Stimulated activated CD4-positive, alpha-beta T cell treated with anti-CD3 and anti-CD28 coated beads, Interleukin-1b, Interleukin-23, amount 100 ng/mL, for 48 hours (primary cell): Measurements from ENCODE around the gene EGLN3.
"Not testable (repeated sequence)": the region's sequence is repeated elsewhere in the genome, so short reads cannot be mapped to it uniquely, and the experiment has no call there.

Experiments
- DNase-seq: peaks from one replicate; pipeline ENCODE4 v3.0.0-alpha.2; 2020

EGLN3 gene

DNA sequence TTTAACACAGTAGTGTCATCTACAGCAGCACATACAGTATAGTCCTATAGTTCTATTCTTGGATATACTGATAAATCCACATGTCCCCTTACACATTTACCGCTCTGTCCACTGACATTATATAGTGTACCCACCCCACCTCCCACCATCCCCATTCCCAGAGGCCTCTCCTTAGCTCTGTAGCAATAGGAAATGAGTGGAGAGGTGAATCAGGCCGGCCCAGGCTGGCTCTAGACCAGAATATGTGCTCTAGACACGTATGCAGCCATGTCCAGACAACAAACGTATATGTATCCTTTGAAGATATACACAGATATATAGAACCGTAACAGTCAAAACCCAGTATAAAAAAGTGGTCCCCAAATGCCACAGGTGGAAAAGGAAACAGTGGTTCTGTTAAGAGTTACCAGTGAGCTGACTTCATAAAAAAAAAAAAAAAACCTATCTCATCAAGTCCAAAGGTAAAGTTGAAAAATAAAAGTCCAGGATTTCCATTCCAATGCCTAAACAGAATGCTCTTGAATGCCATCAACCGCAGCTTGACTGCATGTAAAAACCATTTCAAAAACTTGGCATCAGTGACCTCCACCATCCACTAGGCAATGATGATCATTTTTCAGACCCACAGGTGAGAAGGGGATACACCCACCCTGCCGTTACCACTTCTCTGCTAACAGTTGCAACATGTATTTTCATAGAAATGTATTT is 16.7 kb downstream of the EGLN3 start:
- DNase-seq: no peak

DNA sequence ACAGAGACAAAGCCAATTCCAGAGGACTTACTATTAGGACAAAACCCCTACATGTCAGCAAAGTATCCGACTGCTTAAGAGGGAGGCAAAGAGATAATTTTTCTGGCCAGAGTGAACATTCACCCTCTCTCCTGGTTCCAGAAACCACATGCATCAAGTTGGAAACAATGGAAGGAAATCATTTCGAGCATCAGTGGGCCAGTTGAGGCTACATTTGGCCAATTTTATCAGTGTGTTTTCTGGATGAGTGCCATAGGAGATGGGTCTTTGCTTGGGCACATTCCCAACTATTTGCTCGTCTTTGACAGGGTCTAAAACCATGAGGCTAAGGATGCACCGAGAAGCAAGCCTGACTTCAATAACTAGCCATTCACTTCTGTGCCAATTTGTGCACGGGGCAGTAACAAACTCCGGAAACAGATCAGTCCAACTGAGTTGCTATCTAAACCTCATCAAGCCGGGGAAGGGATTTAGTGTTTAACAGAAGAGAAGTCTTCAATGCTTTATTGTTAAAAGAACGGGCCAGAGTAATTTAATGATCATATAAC is 17.4 kb downstream of the EGLN3 start:
- no peak for DNase-seq

- no peak for DNase-seq
Measured at GRCh38 chr14:33932576-33933345, 18.1 kb downstream of the EGLN3 start.

- DNase-seq: no peak
Measured at GRCh38 chr14:33932033-33932432, 18.8 kb downstream of the EGLN3 start.

DNA sequence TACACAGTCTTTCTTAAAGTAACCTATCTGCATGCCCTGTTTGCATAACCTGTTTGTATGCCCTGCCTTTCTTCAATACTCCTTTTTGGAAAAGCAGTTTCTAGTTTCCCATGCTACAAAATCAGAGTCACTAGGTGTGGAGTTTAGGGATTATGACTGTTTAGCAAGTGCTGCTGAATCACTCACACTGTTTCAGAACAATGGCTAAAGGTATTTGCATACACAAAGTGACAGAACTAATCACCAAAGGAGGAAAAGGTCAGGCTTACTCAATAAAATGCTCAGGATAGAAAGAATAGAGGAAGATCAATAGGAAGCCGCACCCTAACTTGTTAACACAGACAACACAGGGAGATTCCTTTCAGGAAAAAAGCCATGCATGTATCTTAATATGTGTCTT is 19.4 kb downstream of the EGLN3 start:
- no peak for DNase-seq

- no peak for DNase-seq
Measured at GRCh38 chr14:33930439-33930838, 20.4 kb downstream of the EGLN3 start.

DNA sequence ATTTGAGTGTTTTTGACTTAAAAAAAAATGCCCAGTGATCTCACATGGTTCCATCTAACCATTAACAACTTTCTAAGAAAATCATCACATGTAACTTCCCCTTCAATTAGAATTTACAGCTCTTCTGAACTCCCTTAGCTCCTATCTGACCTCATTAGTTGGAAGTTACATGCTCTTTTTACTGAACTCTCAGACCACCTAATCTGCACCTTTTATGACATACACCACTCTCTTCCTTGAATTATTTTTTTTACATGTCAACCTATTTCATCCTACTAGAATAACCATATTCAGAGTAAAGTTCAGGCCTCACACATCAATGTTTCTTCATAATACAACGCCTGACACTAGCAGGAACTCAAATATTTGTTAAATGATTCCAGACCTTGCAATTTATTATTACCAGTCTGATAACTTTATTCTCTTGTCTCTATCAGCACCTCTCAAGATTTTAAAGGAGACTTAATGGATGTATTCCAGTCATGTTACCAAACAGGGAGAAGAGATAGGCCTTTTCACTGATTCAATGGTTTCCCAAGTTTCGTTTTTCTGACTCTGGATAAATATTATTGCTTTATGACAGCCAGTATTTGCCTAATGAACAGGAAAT is 21.0 kb downstream of the EGLN3 start:
- DNase-seq: no peak

GRCh38 chr14:33928895-33929294 is 22.0 kb downstream of the EGLN3 start:
- no peak for DNase-seq

DNA sequence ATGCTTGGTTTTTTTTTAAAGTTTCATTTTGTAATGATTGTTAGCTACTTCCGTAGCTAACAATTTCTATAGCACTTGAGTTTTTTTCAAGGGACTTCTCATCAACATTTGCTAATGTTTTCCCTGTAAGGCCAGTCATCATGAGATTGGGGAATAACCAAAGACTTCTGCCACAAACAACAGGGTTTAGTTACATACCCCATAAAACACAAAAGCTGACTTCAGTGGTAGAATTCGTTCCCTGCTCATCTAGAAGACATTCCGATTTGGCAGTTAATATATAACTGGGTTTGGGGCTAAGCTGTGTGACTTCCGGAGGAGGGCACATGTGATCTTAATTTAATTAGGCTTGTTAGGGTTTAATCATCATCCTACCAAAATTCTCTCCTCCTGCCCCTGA is 22.9 kb downstream of the EGLN3 start:
- DNase-seq: no peak

GRCh38 chr14:33926967-33927366 is 23.9 kb downstream of the EGLN3 start:
- not testable (repeated sequence) for DNase-seq

DNA sequence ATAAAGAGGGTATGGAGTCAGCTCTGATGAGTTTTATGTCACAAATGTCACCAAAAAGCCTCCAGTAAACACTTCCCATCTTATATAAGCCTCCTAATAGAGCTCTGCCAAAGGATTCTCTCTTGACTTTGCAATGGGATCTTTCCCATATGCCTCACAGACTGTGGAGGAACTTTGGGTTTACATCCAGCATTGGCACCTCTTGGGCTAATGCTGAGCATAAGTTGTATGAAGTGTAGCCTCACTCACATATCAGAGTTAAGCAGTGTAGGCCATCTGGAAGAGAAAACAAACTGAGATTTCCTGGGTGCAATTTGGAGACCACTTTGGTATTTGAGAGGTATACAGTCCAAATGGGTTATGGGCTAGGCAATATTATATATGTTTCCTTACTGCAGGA is 24.9 kb downstream of the EGLN3 start:
- no peak for DNase-seq

GRCh38 chr14:33925235-33925634 is 25.6 kb downstream of the EGLN3 start:
- no peak for DNase-seq

GRCh38 chr14:33924566-33925100 is 26.2 kb downstream of the EGLN3 start:
- DNase-seq: no peak

GRCh38 chr14:33922125-33922524 is 28.7 kb downstream of the EGLN3 start:
- no peak for DNase-seq

DNA sequence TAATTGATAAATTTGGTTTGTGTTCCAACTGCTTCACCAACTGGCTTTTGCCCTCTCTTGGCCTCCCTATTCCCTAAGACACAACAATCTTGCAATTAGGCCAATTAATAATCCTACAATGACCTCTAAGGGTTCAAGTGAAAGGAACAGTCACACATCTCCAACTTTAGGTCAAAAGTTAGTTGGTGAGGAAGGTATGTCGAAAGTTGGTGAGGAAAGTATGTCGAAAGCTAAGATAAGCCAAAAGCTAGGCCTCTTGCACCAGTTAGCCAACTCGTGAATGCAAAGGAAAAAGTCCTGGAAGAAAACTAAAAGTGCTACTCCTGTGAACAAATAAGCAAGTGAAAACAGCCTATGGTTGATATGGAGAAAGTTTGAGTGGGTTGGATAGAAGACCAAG is 32.6 kb downstream of the EGLN3 start:
- DNase-seq: no peak

DNA sequence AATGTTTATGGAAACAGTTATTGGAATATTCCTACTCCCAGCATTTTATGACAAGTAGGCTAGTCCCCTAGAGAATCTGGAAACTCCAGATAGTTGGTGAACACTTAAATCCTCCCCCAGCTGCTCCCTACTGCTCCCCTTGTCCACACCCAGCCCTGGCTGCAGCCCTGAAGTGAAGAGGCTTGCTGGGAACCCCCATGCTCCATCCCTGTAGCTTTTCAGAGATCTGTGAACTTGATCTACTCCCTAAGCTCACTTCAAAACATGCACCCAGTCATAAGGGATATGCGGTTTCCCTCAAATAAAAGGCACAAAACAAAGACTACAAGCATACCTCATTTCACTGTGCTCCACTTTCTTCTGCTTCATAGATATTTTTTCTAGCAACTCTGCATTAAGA is 33.2 kb downstream of the EGLN3 start:
- DNase-seq: no peak

- DNase-seq: no peak
Measured at GRCh38 chr14:33916663-33917565, 34.0 kb downstream of the EGLN3 start.

GRCh38 chr14:33915682-33916081 is 35.2 kb downstream of the EGLN3 start:
- no peak for DNase-seq

DNA sequence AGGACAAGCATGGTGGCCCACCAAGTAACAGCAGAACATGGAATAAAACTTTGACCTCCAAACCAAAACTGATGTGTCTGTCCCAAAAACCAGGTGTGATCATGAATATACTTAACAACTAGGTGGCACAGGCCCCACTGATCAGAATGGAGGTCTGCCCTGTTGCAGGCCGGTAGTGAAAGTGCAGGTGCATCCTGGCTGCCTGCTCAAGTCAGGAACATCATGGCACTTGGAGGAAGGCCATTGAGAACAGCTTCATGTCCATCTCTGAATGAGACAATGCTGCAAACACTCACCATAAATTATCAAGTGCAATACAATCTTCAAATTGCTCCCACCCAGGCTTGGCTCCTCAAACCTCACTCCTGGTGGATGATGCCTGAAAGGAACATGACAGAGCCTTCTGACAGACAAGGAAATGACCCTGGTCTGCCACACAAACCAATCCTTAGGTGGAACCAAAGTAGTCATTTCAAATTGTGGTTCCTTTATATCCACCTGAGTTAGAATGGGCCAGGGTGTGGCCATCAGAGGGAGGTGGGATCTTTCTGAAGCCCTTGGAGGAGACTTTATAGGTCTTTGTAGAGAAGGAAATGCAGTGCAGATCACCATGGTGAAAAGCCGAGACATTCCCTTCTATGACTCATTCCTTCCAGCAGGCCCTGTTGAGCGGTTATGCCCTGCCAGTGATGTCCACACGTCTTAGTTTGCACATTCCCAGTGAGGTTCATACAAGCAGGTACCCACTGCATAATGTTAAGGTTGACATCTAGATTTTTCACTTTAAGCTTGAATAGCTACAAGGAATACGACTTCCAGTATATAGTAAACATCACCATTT is 36.0 kb downstream of the EGLN3 start:
- no peak for DNase-seq

GRCh38 chr14:33911046-33911445 is 39.8 kb downstream of the EGLN3 start:
- no peak for DNase-seq

DNA sequence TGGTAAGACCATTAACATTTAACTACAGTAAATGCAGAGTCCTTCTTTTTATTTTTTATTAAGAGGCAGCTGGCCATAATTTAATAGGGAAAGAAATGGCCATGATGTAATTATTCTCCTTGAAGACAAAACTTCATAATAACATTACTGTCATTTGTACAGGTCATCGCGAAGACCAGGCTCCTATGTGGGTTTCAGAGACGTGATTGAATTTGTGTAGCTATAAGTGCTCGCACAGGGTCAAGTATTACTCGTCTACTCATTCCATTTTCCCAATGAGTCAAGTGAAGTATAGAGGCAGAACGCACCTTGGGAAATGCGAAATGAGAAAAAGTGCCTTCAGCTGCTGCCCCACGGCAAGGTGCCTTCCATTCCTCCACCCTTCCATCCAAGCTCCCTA is 40.4 kb downstream of the EGLN3 start:
- no peak for DNase-seq
